K562 (cell line): Measurements from ENCODE around the gene CORO2A. TPM values are rescaled to one million over a fixed set of nuclear protein-coding genes. Genes with fewer than 3 reads are reported as not detected.

ENCODE experiments used
- ATF1 ChIP-seq, 2 experiments: fragments of 450-650 bp in 1 of 2; IDR thresholded peaks; 2 replicates each; pipeline ENCODE4 v1.6.1; 2016; ENCODE audit warnings: missing compliant biosample characterization in 1 of 2, missing genetic modification characterization in 1 of 2
- BRD9 ChIP-seq: fragments of 450-650 bp; IDR thresholded peaks from 2 replicates; pipeline ENCODE4 v1.6.1; 2018; ENCODE audit warnings: low read depth; ENCODE audit not compliant: partially characterized antibody
- CBFA2T2 ChIP-seq: fragments of 450-650 bp; conservative IDR thresholded peaks from 2 replicates; pipeline ENCODE4 v1.6.1; 2017; ENCODE audit warnings: mild to moderate bottlenecking
- COPS2 ChIP-seq: fragments of 450-650 bp; conservative IDR thresholded peaks from 2 replicates; pipeline ENCODE4 v1.6.1; 2016; ENCODE audit warnings: mild to moderate bottlenecking, moderate library complexity
- DMBX1 ChIP-seq: fragments of 250-450 bp; sonication (Bioruptor Pico); IDR thresholded peaks from 2 replicates; pipeline ENCODE4 v1.8.0; 2022; ENCODE audit warnings: inconsistent platforms, mild to moderate bottlenecking, moderate library complexity, borderline replicate concordance
- GTF2E2 ChIP-seq: fragments of 200-800 bp; sonication (Bioruptor generic); IDR thresholded peaks from 2 replicates; pipeline ENCODE4 v1.6.1; 2016; ENCODE audit warnings: missing genetic modification characterization, missing compliant biosample characterization
- KHSRP ChIP-seq: fragments of 450-650 bp; IDR thresholded peaks from 2 replicates; pipeline ENCODE4 v1.6.1; 2017
- MNT ChIP-seq, 2 experiments: fragments of 450-650 bp; conservative IDR thresholded peaks; 2 replicates each; pipeline ENCODE4 v1.6.1; 2017; ENCODE audit warnings: mild to moderate bottlenecking in 2 of 2, moderate library complexity in 2 of 2
- MXI1 ChIP-seq: IDR thresholded peaks from 2 replicates; pipeline ENCODE4 v1.6.1; 2011; ENCODE audit warnings: low read depth, mild to moderate bottlenecking, improper control_type of control experiment, low read length
- NCOA1 ChIP-seq: fragments of 450-650 bp; IDR thresholded peaks from 2 replicates; pipeline ENCODE4 v1.6.1; 2016; ENCODE audit warnings: low read depth
- NONO ChIP-seq, 2 experiments: fragments of 200-400 bp in 1 of 2; fragments of 450-650 bp in 1 of 2; formaldehyde crosslinking in 1 of 2; IDR thresholded peaks; 2 replicates each; pipeline ENCODE4 v1.6.1; 2017; ENCODE audit warnings: low read depth in 2 of 2, mild to moderate bottlenecking in 2 of 2, moderate library complexity in 2 of 2, low read length in 1 of 2
- NR4A1 ChIP-seq, 2 experiments: fragments of 250-450 bp in 1 of 2; fragments of 450-650 bp in 1 of 2; sonication (Bioruptor Pico) in 1 of 2; IDR thresholded peaks; 2 replicates each; pipeline versions ENCODE4 v1.4.0 to v1.6.1; 2016 to 2020; ENCODE audit warnings: mild to moderate bottlenecking in 2 of 2, missing compliant biosample characterization in 1 of 2, missing genetic modification characterization in 1 of 2, moderate library complexity in 1 of 2
- PRMT5 ChIP-seq: sonication (generic); formaldehyde crosslinking; IDR thresholded peaks from 2 replicates; pipeline ENCODE4 v1.5.0; 2020; ENCODE audit warnings: missing genetic modification reagents
- SIN3B ChIP-seq: fragments of 450-650 bp; IDR thresholded peaks from 2 replicates; pipeline ENCODE4 v1.6.1; 2017; ENCODE audit warnings: low read depth, mild to moderate bottlenecking, moderate library complexity
- SMAD4 ChIP-seq: fragments of 250-450 bp; sonication (Bioruptor Pico); conservative IDR thresholded peaks from 2 replicates; pipeline ENCODE4 v1.8.0; 2021; ENCODE audit warnings: inconsistent platforms, mild to moderate bottlenecking, moderate library complexity
- TAF1 ChIP-seq: IDR thresholded peaks from 2 replicates; pipeline ENCODE4 v1.6.1; 2011; ENCODE audit warnings: mild to moderate bottlenecking, low read length, moderate library complexity; ENCODE audit not compliant: insufficient read depth, control insufficient read depth, severe bottlenecking; ENCODE audit errors: extremely low read depth
- TAL1 ChIP-seq: fragments of 450-650 bp; IDR thresholded peaks from 2 replicates; pipeline ENCODE4 v1.6.1; 2016; ENCODE audit warnings: mild to moderate bottlenecking
- ZFP30 ChIP-seq: fragments of 250-450 bp; sonication (Bioruptor Pico); IDR thresholded peaks from 2 replicates; pipeline ENCODE4 v1.8.0; 2022; ENCODE audit warnings: moderate library complexity, mild to moderate bottlenecking, inconsistent platforms, borderline replicate concordance
- ZNF740 ChIP-seq, 3 experiments: fragments of 200-800 bp in 1 of 3; sonication (Bioruptor generic) in 1 of 3; sonication (generic) in 1 of 3; formaldehyde crosslinking in 1 of 3; IDR thresholded peaks; 2 replicates each; pipeline versions ENCODE4 v1.6.1 to v1.8.0; 2016 to 2022; ENCODE audit warnings: mild to moderate bottlenecking in 2 of 3, missing compliant biosample characterization in 2 of 3, missing genetic modification characterization in 2 of 3, missing genetic modification reagents in 1 of 3
- polyA plus RNA-seq, 8 experiments: library from polyadenylated mRNA; depleted of rRNA in 4 of 8; stranded (reverse) in 5 of 8; unstranded in 3 of 8; fragments of >200 nt; fragmentation: Nextera tagmentation in 2 of 8; fragmentation: Illumina TruSeq in 1 of 8; extraction: Ambion mirVana in 2 of 8; extraction: Trizol in 1 of 8; gene quantifications; 2 replicates each; pipeline versions ENCODE4 v1.2.1 to v1.2.3, GENCODE V29; 2011 to 2014; ENCODE audit warnings: inconsistent platforms in 1 of 8, missing spikeins in 1 of 8
- total RNA-seq, 7 experiments: library from RNA; depleted of rRNA in 6 of 7; stranded (reverse); fragments of >200 nt in 6 of 7; fragmentation: Illumina TruSeq in 2 of 7; extraction: Trizol in 2 of 7; gene quantifications; 2 replicates each; pipeline versions ENCODE4 v1.2.1 to v1.2.3, GENCODE V29; 2011 to 2021; ENCODE audit warnings: low replicate concordance in 1 of 7
- TF ChIP-seq, protein P1 (sequence below): sonication (generic); formaldehyde crosslinking; IDR thresholded peaks from 2 replicates; pipeline ENCODE4 v1.9.0; 2022; ENCODE audit warnings: mild to moderate bottlenecking, missing genetic modification reagents
- TF ChIP-seq, protein P2 (sequence below): conservative IDR thresholded peaks from 2 replicates; pipeline ENCODE4 v1.6.1; 2011; ENCODE audit warnings: low read depth, mild to moderate bottlenecking, low read length; ENCODE audit not compliant: control insufficient read depth
- TF ChIP-seq, protein P3 (sequence below), 2 experiments: fragments of 250-450 bp in 1 of 2; fragments of 450-650 bp in 1 of 2; sonication (Bioruptor Pico) in 1 of 2; IDR thresholded peaks; 2 replicates each; pipeline versions ENCODE4 v1.6.1 to v1.8.0; 2016 to 2021; ENCODE audit warnings: mild to moderate bottlenecking in 2 of 2, moderate library complexity in 2 of 2, missing compliant biosample characterization in 1 of 2, missing genetic modification characterization in 1 of 2

CORO2A gene
- total and polyA plus RNA-seq, 9 of the 15 experiments (the other 6 are each of a cell fraction or from before 2014, with no cell fraction given): 9.5 to 26.6 (median 18.0) TPM

GRCh38 chr9:98225015-98225442, 32.6 kb upstream of the CORO2A start (continued):
- TF ChIP-seq PRMT5 (no peak), GTF2E2 (tag) (no peak), KHSRP (peak; percentile 57; the same call in 1 of the 2 replicates), NCOA1 (peak; percentile 88; the same call in 1 of the 2 replicates), MNT (conservative IDR thresholded peaks at IDR 0.05) (peak in 1 of 2 experiments; percentile 65; a peak in 2 of 4 replicates), MXI1 (peak; percentile 74), TAF1 (peak; percentile 66), CBFA2T2 (peak; percentile 99), TAL1 (peak; percentile 99), ZFP30 (CRISPR knock-in tag) (no peak), BRD9 (peak; percentile 47), ATF1 (CRISPR knock-in tag; IDR thresholded peaks at IDR 0.05) (no peak), ATF1 (tag; IDR thresholded peaks at IDR 0.05) (peak; percentile 51), COPS2 (no peak), SMAD4 (peak; percentile 97), DMBX1 (CRISPR knock-in tag) (peak; percentile 90), NR4A1 (CRISPR knock-in tag; IDR thresholded peaks at IDR 0.05) (no peak), NR4A1 (tag; IDR thresholded peaks at IDR 0.05) (0 out of 2 replicates have a peak, but pooled peaks have one; percentile 32), ZNF740 (CRISPR knock-in tag; IDR thresholded peaks at IDR 0.05) (no peak), ZNF740 (tag; IDR thresholded peaks at IDR 0.05) (no peak), NONO (IDR thresholded peaks at IDR 0.05; ENCODE audit: low read depth in 2 of 2, low read length in 1 of 2) (0 out of 4 replicates have a peak, but pooled peaks of 1 of the 2 experiments have one; percentile 81), SIN3B (no peak)
- TF ChIP-seq, protein P1, sequence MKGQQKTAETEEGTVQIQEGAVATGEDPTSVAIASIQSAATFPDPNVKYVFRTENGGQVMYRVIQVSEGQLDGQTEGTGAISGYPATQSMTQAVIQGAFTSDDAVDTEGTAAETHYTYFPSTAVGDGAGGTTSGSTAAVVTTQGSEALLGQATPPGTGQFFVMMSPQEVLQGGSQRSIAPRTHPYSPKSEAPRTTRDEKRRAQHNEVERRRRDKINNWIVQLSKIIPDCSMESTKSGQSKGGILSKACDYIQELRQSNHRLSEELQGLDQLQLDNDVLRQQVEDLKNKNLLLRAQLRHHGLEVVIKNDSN (CRISPR knock-in tag): no peak
- TF ChIP-seq, protein P2, sequence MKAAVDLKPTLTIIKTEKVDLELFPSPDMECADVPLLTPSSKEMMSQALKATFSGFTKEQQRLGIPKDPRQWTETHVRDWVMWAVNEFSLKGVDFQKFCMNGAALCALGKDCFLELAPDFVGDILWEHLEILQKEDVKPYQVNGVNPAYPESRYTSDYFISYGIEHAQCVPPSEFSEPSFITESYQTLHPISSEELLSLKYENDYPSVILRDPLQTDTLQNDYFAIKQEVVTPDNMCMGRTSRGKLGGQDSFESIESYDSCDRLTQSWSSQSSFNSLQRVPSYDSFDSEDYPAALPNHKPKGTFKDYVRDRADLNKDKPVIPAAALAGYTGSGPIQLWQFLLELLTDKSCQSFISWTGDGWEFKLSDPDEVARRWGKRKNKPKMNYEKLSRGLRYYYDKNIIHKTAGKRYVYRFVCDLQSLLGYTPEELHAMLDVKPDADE: peak; percentile 90
- TF ChIP-seq, protein P3, sequence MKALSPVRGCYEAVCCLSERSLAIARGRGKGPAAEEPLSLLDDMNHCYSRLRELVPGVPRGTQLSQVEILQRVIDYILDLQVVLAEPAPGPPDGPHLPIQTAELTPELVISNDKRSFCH (CRISPR knock-in tag; IDR thresholded peaks at IDR 0.05): no peak
- TF ChIP-seq, protein P3 (tag; IDR thresholded peaks at IDR 0.05): 0 out of 2 replicates have a peak, but pooled peaks have one; percentile 62
